Smooth muscle cell (in vitro differentiated cells): ENCODE results near the gene B9D2. TPM values are rescaled to one million over a fixed set of nuclear protein-coding genes. Genes with fewer than 3 reads are reported as not detected.

Source experiments
- DNase-seq: peaks from one replicate; lab custom pipeline; 2025; ENCODE audit not compliant: unreplicated experiment; lab: John Stamatoyannopoulos, UW
- H2AFZ ChIP-seq: fragments of 200-600 bp; sonication (generic); 2 replicates; pipeline ENCODE4 v1.6.0; 2016; ENCODE audit warnings: antibody characterized with exemption, low read depth, mild to moderate bottlenecking
- H3F3A ChIP-seq: fragments of 200-600 bp; sonication (generic); 2 replicates; pipeline ENCODE4 v1.6.0; 2017; ENCODE audit warnings: antibody characterized with exemption, low read depth
- H3K27ac ChIP-seq: fragments of 200-600 bp; sonication (generic); 2 replicates; pipeline ENCODE4 v1.5.1; 2016; ENCODE audit warnings: low read depth, mild to moderate bottlenecking
- H3K27me3 ChIP-seq: fragments of 200-600 bp; sonication (generic); 2 replicates; pipeline ENCODE4 v1.6.1; 2016; ENCODE audit warnings: low read depth, mild to moderate bottlenecking
- H3K36me3 ChIP-seq: fragments of 200-600 bp; sonication (generic); 2 replicates; pipeline ENCODE4 v1.5.1; 2016; ENCODE audit warnings: low read depth
- H3K4me1 ChIP-seq: fragments of 200-600 bp; sonication (generic); 2 replicates; pipeline ENCODE4 v1.5.1; 2016; ENCODE audit warnings: low read depth
- H3K4me2 ChIP-seq: fragments of 200-600 bp; sonication (generic); 2 replicates; pipeline ENCODE4 v1.6.0; 2016; ENCODE audit warnings: mild to moderate bottlenecking
- H3K4me3 ChIP-seq: fragments of 200-600 bp; sonication (generic); 2 replicates; pipeline ENCODE4 v1.5.1; 2016; ENCODE audit warnings: mild to moderate bottlenecking
- H3K79me2 ChIP-seq: fragments of 200-600 bp; sonication (generic); 2 replicates; pipeline ENCODE4 v1.6.0; 2016; ENCODE audit warnings: low read depth, mild to moderate bottlenecking
- H3K9ac ChIP-seq: fragments of 200-600 bp; sonication (generic); 2 replicates; pipeline ENCODE4 v1.6.0; 2016; ENCODE audit warnings: low read depth
- H3K9me3 ChIP-seq: fragments of 200-600 bp; sonication (generic); replicated peaks from 2 replicates; pipeline ENCODE4 v1.5.1; 2016; ENCODE audit warnings: low read depth
- H4K20me1 ChIP-seq: fragments of 200-600 bp; sonication (generic); 2 replicates; pipeline ENCODE4 v1.6.0; 2016; ENCODE audit warnings: low read depth
- WGBS: methylation state at CpG from one replicate; pipeline ENCODE4 v1.1.7; 2016; ENCODE audit warnings: low lambda C conversion rate; 5-methylcytosine and 5-hydroxymethylcytosine counted together
- polyA plus RNA-seq: library from polyadenylated mRNA; unstranded; fragments of >200 nt; fragmentation: Nextera tagmentation; extraction: Ambion mirVana; gene quantifications from 2 replicates; pipeline ENCODE4 v1.2.1, GENCODE V29; 2016
- total RNA-seq: library from RNA; depleted of rRNA; stranded (reverse); fragments of >200 nt; gene quantifications from 2 replicates; pipeline ENCODE4 v1.2.3, GENCODE V29; 2014
- TF ChIP-seq, protein P1 (sequence below): fragments of 200-600 bp; sonication (generic); IDR thresholded peaks from 2 replicates; pipeline ENCODE4 v1.5.1; 2017; ENCODE audit warnings: borderline replicate concordance, mild to moderate bottlenecking, antibody characterized with exemption; ENCODE audit not compliant: insufficient read depth, poor library complexity, severe bottlenecking

The B9D2 gene
- total and polyA plus RNA-seq, 2 experiments from 2014 or later: 1.6 to 12.2 TPM

DNA sequence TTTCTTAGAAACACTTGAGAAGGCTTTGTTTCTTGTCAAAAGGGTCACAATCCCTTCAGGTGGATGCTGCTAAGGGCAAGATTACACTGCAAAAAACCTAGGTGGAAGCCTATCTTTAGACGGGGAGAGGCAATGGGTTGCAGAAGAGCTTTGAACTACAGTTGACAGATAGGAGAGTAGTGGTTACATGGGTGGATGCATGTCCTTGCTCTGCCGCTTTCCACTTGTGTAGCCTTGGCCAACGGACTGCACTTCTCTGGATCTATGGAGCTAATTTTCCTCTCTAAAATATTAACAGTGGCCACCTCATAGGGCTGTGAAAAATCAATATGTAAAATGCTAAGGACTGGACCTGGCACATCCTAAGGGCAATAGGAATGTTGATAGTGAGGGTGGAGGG is 34.6 kb upstream of the B9D2 start:
- H3K27ac ChIP-seq: no peak overlapping the region
- no peaks in the 10 kb centered on the region for H3K36me3 ChIP-seq
- peak overlapping the region; percentile 96 for H3K9ac ChIP-seq
- peaks cover 16% of the 10 kb centered on the region for H3K4me1 ChIP-seq
- no peaks in the 10 kb centered on the region for H3K9me3 ChIP-seq
- no peak for DNase-seq
- H3K79me2 ChIP-seq: peaks cover 21% of the 10 kb centered on the region
- no peak overlapping the region for H2AFZ ChIP-seq
- no peaks in the 10 kb centered on the region for H3K27me3 ChIP-seq
- no peaks in the 10 kb centered on the region for H3F3A ChIP-seq
- TF ChIP-seq, protein P1, sequence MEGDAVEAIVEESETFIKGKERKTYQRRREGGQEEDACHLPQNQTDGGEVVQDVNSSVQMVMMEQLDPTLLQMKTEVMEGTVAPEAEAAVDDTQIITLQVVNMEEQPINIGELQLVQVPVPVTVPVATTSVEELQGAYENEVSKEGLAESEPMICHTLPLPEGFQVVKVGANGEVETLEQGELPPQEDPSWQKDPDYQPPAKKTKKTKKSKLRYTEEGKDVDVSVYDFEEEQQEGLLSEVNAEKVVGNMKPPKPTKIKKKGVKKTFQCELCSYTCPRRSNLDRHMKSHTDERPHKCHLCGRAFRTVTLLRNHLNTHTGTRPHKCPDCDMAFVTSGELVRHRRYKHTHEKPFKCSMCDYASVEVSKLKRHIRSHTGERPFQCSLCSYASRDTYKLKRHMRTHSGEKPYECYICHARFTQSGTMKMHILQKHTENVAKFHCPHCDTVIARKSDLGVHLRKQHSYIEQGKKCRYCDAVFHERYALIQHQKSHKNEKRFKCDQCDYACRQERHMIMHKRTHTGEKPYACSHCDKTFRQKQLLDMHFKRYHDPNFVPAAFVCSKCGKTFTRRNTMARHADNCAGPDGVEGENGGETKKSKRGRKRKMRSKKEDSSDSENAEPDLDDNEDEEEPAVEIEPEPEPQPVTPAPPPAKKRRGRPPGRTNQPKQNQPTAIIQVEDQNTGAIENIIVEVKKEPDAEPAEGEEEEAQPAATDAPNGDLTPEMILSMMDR: no peak
- H4K20me1 ChIP-seq: no peaks in the 10 kb centered on the region
- peak overlapping the region; percentile 97 for H3K4me2 ChIP-seq
- 77% methylated on average over 3 of the region's 3 CpGs for WGBS
- peak overlapping the region; percentile 83 for H3K4me3 ChIP-seq

DNA sequence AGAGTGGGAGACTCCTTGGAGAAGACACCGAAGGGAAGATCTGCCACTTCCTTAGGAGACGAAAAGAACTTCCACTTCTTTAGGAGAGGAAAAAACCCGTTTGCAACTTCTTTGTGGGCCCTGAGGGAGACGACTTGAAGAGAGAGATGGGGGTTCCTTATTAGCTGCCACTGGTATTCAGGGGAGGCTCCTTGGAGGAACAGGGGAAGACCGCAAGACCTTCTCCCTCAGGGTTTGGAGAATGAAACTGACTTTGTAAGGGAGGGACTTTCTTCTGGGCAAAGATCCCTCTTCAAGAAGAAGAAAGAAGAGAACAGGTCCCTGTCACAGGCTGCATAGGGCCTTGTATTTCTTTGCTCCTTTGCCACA is 34.1 kb upstream of the B9D2 start:
- TF ChIP-seq, protein P1: no peak
- Histone ChIP-seq H4K20me1 (no peaks in the 10 kb centered on the region), H3K9ac (peak overlapping the region; percentile 96), H3K4me2 (peak overlapping the region; percentile 97), H3K27me3 (no peaks in the 10 kb centered on the region), H2AFZ (peak overlapping the region; percentile 79), H3K79me2 (peaks cover 21% of the 10 kb centered on the region), H3K4me3 (peak overlapping the region; percentile 83), H3F3A (no peaks in the 10 kb centered on the region), H3K4me1 (peaks cover 16% of the 10 kb centered on the region), H3K36me3 (no peaks in the 10 kb centered on the region), H3K27ac (peak overlapping the region; percentile 91), H3K9me3 (no peaks in the 10 kb centered on the region)
- DNase-seq: no peak
- WGBS: 2% methylated on average over 5 of the region's 5 CpGs

DNA sequence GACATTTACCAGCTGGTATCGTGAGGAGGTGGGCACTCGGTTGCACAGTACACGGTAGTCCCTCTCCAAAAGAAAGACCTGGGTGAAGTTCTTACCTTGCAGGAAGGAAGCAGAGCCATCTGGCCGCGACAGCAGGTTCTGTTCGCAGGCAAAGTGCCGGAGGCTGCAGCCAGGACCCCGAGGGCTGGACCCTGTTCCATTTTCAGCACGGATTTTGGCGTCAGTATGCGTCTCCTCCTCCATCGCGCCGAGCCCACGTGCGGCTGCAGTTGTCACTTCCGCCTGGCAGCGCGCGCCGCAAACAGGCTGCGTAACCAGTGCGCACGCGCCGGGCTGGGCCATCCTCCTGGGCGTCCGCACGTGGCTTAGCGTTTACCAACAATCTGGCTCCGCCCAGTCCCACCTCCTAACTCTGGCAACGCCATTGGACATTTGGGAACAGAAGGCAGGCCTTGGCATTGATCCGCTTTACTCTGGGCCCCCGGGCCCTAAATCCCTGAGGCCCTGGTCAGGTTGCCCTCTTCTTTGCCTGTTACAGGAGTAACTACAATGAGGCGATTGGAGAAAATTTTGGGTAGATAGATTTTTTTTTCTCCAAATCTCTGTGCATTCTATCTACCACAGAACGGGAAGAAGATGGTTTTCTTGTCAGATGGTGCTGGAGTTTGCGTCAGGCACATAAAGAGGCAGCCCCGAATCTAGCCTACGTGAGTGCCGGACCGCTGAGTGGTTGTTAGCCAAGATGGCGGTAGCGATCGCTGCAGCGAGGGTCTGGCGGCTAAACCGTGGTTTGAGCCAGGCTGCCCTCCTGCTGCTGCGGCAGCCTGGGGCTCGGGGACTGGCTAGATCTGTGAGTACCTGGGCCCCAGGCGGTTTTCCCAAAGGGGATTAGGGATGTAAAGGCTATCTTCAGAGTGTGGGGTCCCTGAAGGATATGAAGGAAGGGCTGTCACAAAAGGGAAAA is 33.4 kb upstream of the B9D2 start, which contains the start of the genes BCKDHA and EXOSC5:
Gene BCKDHA (plus strand): TSS at position 733 of the 964 bp plus-strand sequence. CDS start 10 bp downstream, at position 743.
Gene EXOSC5 (minus strand): TSS at position 274 of the 964 bp plus-strand sequence. CDS start 31 bp downstream, at position 243.
- peak within 1 kb of the TSS; percentile 91 for H3K27ac ChIP-seq
- H3K4me3 ChIP-seq: peak within 1 kb of the TSS; percentile 83
- no peaks in the 10 kb centered on the region for H3K27me3 ChIP-seq
- WGBS: under 1% methylated on average over 50 of the region's 50 CpGs
- no peaks in the 10 kb centered on the region for H3K36me3 ChIP-seq
- no peaks in the 10 kb centered on the region for H3F3A ChIP-seq
- peaks cover 21% of the 10 kb centered on the region for H3K79me2 ChIP-seq
- no peaks in the 10 kb centered on the region for H4K20me1 ChIP-seq
- TF ChIP-seq, protein P1: no peak
- DNase-seq: peak; percentile 88
- peak within 1 kb of the TSS; percentile 97 for H3K4me2 ChIP-seq
- no peaks in the 10 kb centered on the region for H3K9me3 ChIP-seq
- peak within 1 kb of the TSS; percentile 96 for H3K9ac ChIP-seq
- peak within 1 kb of the TSS; percentile 79 for H2AFZ ChIP-seq
- H3K4me1 ChIP-seq: peaks cover 16% of the 10 kb centered on the region
